GM10248 (cell line): Measurements from ENCODE around the gene DOCK11.

Experiments used
- CTCF ChIA-PET: fragments of 300-600 bp; sonication (Branson Sonifier 250); formaldehyde crosslinking; extraction: SDS; loops from one replicate; lab custom pipeline; 2021; ENCODE audit warnings: antibody characterized with exemption; lab: Yijun Ruan, JAX
- POLR2A ChIA-PET: fragments of 350-650 bp; sonication (Branson Sonifier 250); formaldehyde crosslinking; extraction: SDS; loops from one replicate; lab custom pipeline; 2020; ENCODE audit warnings: antibody characterized with exemption; lab: Yijun Ruan, JAX
- DNase-seq: peaks from one replicate; pipeline ENCODE4 v3.0.0; 2012; ENCODE audit errors: extremely low spot score
- CTCF ChIP-seq: IDR thresholded peaks from 2 replicates; pipeline ENCODE4 v1.5.1; 2012; ENCODE audit warnings: mild to moderate bottlenecking, low read depth; ENCODE audit errors: extremely low read depth, missing control alignments, control extremely low read depth

DOCK11 gene

DNA sequence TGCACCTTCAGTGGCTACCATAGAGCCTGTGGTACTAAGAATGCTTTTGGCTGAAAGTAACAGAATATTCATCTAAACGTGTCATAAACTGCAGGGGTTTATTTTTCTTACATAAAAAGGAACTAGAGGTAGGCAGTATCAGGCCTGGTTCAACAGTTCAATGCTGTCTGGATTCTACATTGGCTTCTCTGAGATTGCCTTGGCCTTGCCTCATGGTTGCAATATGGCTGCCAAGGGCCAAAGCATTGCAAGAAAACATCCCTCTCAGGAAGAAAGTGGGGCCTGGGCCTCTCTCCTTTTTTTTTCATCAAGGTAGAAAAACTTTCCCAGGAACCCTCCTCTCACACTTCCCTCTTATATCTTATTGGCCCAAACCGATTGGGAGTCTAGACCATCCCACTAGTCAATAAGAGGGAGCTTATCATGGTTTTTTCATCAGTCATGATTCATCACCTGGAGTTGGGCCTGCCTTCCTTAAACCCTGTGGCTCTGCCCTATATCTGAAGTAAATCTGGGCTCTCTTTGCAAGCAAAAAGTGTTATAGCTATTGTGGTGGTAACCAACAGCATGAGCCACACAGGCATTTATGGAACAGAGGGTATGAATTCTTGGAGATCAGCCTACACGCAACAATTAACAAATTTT, 1.8 kb upstream of the DOCK11 start:
- POLR2A ChIA-PET: no interaction called here
- no peak for DNase-seq
- CTCF ChIA-PET: interaction anchor here (1.1 kb wide), 1 partner anchor 44 kb away, joined by 3 read pairs; no protein-coding TSS in a partner anchor
- no peak for TF ChIP-seq CTCF

DNA sequence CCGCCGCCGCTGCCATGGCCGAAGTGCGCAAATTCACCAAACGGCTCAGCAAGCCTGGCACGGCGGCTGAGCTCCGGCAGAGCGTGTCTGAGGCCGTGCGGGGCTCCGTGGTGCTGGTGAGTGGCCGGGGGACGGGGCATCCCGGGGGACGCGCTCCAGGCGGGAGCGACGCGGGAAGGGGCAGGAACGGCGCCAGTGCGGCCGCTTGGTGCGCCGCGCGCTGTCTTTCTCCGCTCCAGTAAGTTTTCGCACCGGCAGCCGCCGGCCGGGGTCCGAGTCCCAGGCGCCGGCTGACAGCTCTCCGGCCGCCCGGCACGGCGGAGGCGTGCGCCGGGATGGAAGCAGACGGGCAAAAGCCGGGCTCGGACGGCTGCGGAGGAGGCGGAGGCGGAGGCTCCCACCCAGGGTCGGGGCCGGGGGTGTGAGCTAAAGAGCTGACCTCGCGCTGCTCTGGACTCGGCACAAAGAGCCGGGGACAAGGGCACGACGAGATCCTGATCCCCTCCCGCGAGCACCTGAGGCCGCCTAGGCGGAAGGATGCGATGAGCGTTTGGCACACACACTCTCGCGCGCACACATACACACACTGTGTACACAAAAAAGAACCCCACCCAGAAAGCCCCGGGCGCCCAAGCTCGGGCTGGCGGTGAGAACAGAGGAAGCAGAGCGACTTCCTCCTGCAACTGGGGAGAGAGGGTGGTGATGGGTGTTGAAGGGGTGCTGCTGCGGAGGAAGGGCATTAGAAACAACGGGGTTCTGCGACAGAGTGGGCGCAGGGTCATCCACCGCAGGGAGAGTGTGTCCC, 545 bp downstream of the DOCK11 start:
- TF ChIP-seq CTCF: no peak
- ChIA-PET POLR2A (interaction anchor here (0.7 kb wide), 1 partner anchor 151 kb away, joined by 3 read pairs; no protein-coding TSS in a partner anchor), CTCF (interaction anchor here (1.2 to 1.9 kb wide), 4 partner anchors 12 to 38 kb away, joined by 3 to 6 read pairs (median 3); no protein-coding TSS in a partner anchor)
- peak; percentile 52 for DNase-seq

GRCh38 chrX:118496763-118497079, 1.1 kb downstream of the DOCK11 start:
- ChIA-PET POLR2A (interaction anchor here (0.5 kb wide), 1 partner anchor 149 kb away, joined by 7 read pairs; no protein-coding TSS in a partner anchor), CTCF (interaction anchor here (0.9 to 1.9 kb wide), 4 partner anchors 11 to 37 kb away, joined by 3 to 6 read pairs (median 3); no protein-coding TSS in a partner anchor)
- DNase-seq: no peak

GRCh38 chrX:118497180-118497818, 1.7 kb downstream of the DOCK11 start:
- ChIA-PET POLR2A (interaction anchor here (0.5 kb wide), 1 partner anchor 149 kb away, joined by 7 read pairs; no protein-coding TSS in a partner anchor), CTCF (interaction anchor here (0.9 to 1.9 kb wide), 4 partner anchors 11 to 37 kb away, joined by 3 to 6 read pairs (median 3); no protein-coding TSS in a partner anchor)
- no peak for DNase-seq
- no peak for TF ChIP-seq CTCF

More at GRCh38 chrX:118496763-118497079, 1.1 kb downstream of the DOCK11 start:
- TF ChIP-seq CTCF: no peak

DNA sequence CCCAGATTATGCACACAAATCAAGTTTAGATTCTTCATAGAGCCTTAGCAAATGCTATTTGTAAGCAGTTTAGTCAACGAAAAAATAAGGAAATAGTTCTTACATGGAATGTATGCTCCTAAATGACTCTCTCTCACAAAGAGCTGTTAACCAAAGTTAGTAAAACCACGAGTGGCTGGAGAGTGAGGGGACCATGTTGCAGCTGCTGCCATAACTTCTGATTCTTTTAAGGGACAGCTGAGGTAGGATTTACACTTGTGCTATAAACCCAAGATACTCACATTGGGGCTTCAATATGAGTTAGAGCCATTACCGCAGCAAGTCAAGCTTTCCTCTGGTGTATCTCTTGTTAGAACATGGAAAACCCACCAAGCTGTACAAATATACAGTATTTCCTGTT, 2.7 kb downstream of the DOCK11 start:
- ChIA-PET POLR2A (no interaction called here), CTCF (interaction anchor here (1.6 kb wide), 1 partner anchor 11 kb away, joined by 7 read pairs; no protein-coding TSS in a partner anchor)
- no peak for DNase-seq
- no peak for TF ChIP-seq CTCF

DNA sequence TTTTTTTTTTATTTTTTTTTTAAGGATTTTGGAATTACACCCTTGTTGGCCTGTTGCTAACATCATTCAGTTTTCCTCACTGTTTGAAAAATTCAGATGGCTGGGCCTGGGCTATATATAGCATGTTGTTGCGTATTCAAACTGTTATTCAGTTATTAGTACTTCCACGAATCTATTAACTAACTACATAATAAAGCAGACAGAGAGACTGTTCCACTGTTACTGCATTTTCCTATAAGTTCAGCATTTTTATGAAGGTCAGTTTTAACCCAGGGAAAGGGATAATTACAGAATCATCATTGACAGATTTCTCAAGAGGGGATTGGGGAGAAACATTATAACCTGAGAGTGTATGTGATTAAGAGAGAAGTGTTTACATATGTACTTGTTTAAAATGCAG, 3.1 kb downstream of the DOCK11 start:
- ChIA-PET POLR2A (no interaction called here), CTCF (interaction anchor here (1.6 kb wide), 1 partner anchor 11 kb away, joined by 7 read pairs; no protein-coding TSS in a partner anchor)
- DNase-seq: no peak
- TF ChIP-seq CTCF: no peak
